B cell (primary cell): ENCODE results near the gene TIMM8B. TPM values are rescaled to one million over a fixed set of nuclear protein-coding genes. Genes with fewer than 3 reads are reported as not detected.

Experiments used
- polyA plus RNA-seq: library from polyadenylated mRNA; depleted of rRNA; stranded (reverse); fragments of >200 nt; gene quantifications from 2 replicates; pipeline ENCODE4 v1.2.3, GENCODE V29; 2012
- small RNA-seq: library from RNA; depleted of rRNA; stranded (forward); fragments of <200 nt; gene quantifications from one replicate; pipeline ENCODE3, GENCODE V24; 2012; ENCODE audit warnings: low replicate concordance, low read depth; ENCODE audit not compliant: insufficient read length
- total RNA-seq, 2 donors: library from RNA; stranded (reverse); fragments of 120-200 nt in 1 of 2; gene quantifications; 1 replicate in 1 of 2; 2 replicates in 1 of 2; pipeline versions ENCODE4 v1.2.3 to v1.2.4, GENCODE V29; 2013 to 2022

TIMM8B gene
- total and polyA plus RNA-seq, 2 donors (not counting 1 experiment from before 2014, with no cell fraction given), result 12.0 to 25.5 TPM

Small RNAs within 50 kb of the gene (small RNA-seq; reads per million reads assigned to genes)
- gene AP000907.3, result not detected

Other genes with a start within 250 kb of the TIMM8B start
- gene ALG9, start 215.2 kb downstream of the TIMM8B start, total RNA-seq, result 23.9 and 29.9 TPM in 2 replicates
- 21.2 and 22.1 TPM in 2 replicates for gene ALG9, start 215.2 kb downstream of the TIMM8B start, polyA plus RNA-seq
- 3.1 and 4.2 TPM in 2 replicates for gene FDXACB1, start 207.6 kb downstream of the TIMM8B start, total RNA-seq
- gene FDXACB1, start 207.6 kb downstream of the TIMM8B start, polyA plus RNA-seq, result 4.0 and 5.4 TPM in 2 replicates
- gene CFAP68, start 207.2 kb downstream of the TIMM8B start, total RNA-seq, result 7.8 and 8.2 TPM in 2 replicates
- 6.8 and 13.3 TPM in 2 replicates for gene CFAP68, start 207.2 kb downstream of the TIMM8B start, polyA plus RNA-seq
- not detected in 2 replicates for gene CRYAB, start 175.0 kb downstream of the TIMM8B start, total RNA-seq
- not detected in 2 replicates for gene CRYAB, start 175.0 kb downstream of the TIMM8B start, polyA plus RNA-seq
- not detected in 2 replicates for gene HSPB2, start 174.0 kb downstream of the TIMM8B start, total RNA-seq
- not detected in 2 replicates for gene HSPB2, start 174.0 kb downstream of the TIMM8B start, polyA plus RNA-seq
- gene C11orf52, start 167.8 kb downstream of the TIMM8B start, total RNA-seq, result not detected in 2 replicates
- not detected in 2 replicates for gene C11orf52, start 167.8 kb downstream of the TIMM8B start, polyA plus RNA-seq
- 0.78 and 0.99 TPM in 2 replicates for gene DIXDC1, start 149.4 kb downstream of the TIMM8B start, total RNA-seq
- 0.03 and 0.26 TPM in 2 replicates for gene DIXDC1, start 149.4 kb downstream of the TIMM8B start, polyA plus RNA-seq
- gene DLAT, start 61.3 kb downstream of the TIMM8B start, total RNA-seq, result 19.8 and 21.1 TPM in 2 replicates
- 6.1 and 8.9 TPM in 2 replicates for gene DLAT, start 61.3 kb downstream of the TIMM8B start, polyA plus RNA-seq
- gene PIH1D2, start 12.7 kb downstream of the TIMM8B start, total RNA-seq, result 0.22 and 0.67 TPM in 2 replicates
- 0.06 TPM in 1 of 2 replicates, not detected in the other for gene PIH1D2, start 12.7 kb downstream of the TIMM8B start, polyA plus RNA-seq
- 22.8 and 23.4 TPM in 2 replicates for gene NKAPD1, start 12.5 kb downstream of the TIMM8B start, total RNA-seq
- 4.5 and 5.4 TPM in 2 replicates for gene NKAPD1, start 12.5 kb downstream of the TIMM8B start, polyA plus RNA-seq
- 55.0 and 57.7 TPM in 2 replicates for gene SDHD, start 117 bp upstream of the TIMM8B start, total RNA-seq
- 33.5 and 43.0 TPM in 2 replicates for gene SDHD, start 117 bp upstream of the TIMM8B start, polyA plus RNA-seq
- 0.58 and 0.67 TPM in 2 replicates for gene IL18, start 77.3 kb upstream of the TIMM8B start, total RNA-seq
- 0.45 and 1.6 TPM in 2 replicates for gene IL18, start 77.3 kb upstream of the TIMM8B start, polyA plus RNA-seq
- 0.47 TPM in 1 of 2 replicates, not detected in the other for gene TEX12, start 80.6 kb upstream of the TIMM8B start, total RNA-seq
- 0.10 and 0.36 TPM in 2 replicates for gene TEX12, start 80.6 kb upstream of the TIMM8B start, polyA plus RNA-seq
- 1.7 and 4.4 TPM in 2 replicates for gene BCO2, start 88.8 kb upstream of the TIMM8B start, total RNA-seq
- gene BCO2, start 88.8 kb upstream of the TIMM8B start, polyA plus RNA-seq, result 1.8 TPM in 2 replicates
- gene PTS, start 139.7 kb upstream of the TIMM8B start, total RNA-seq, result 36.2 and 36.7 TPM in 2 replicates
- 36.9 and 75.2 TPM in 2 replicates for gene PTS, start 139.7 kb upstream of the TIMM8B start, polyA plus RNA-seq
- not detected in 2 replicates for gene PLET1, start 174.1 kb upstream of the TIMM8B start, total RNA-seq
- gene PLET1, start 174.1 kb upstream of the TIMM8B start, polyA plus RNA-seq, result not detected in 2 replicates